Caco-2 (cell line): ENCODE measurements around the gene ZNF746. TPM values are rescaled to one million over a fixed set of nuclear protein-coding genes. Genes with fewer than 3 reads are reported as not detected.

Experiments used
- BruUV-seq: library from RNA; stranded (reverse); fragments of 400-500 nt; replicated peaks from 2 replicates; lab custom pipeline; 2021; lab: Mats Ljungman, UMichigan
- CTCF ChIA-PET: fragments of 300-600 bp; sonication (Branson Sonifier 250); formaldehyde crosslinking; loops from one replicate; lab custom pipeline; 2022; ENCODE audit warnings: antibody characterized with exemption; lab: Charles Lee
- POLR2A ChIA-PET: fragments of 300-600 bp; sonication (Branson Sonifier 250); formaldehyde crosslinking; loops from one replicate; lab custom pipeline; 2022; ENCODE audit warnings: antibody characterized with exemption; lab: Charles Lee
- DNase-seq, 2 experiments: peaks; one replicate each; pipeline versions ENCODE4 v3.0.0 to v3.0.0-alpha.2; 2020 to 2022
- H3K27me3 ChIP-seq: replicated peaks from 2 replicates; pipeline ENCODE4 v1.6.0; 2011; ENCODE audit warnings: low read length; ENCODE audit not compliant: control insufficient read depth, insufficient read depth
- H3K36me3 ChIP-seq: 2 replicates; pipeline ENCODE4 v1.5.1; 2011; ENCODE audit warnings: low read length; ENCODE audit not compliant: control insufficient read depth, insufficient read depth
- H3K4me1 ChIP-seq: fragments of 250-450 bp; sonication (Bioruptor Pico); 2 replicates; pipeline ENCODE4 v1.5.1; 2020; ENCODE audit warnings: mild to moderate bottlenecking
- H3K4me3 ChIP-seq: 2 replicates; pipeline ENCODE4 v1.5.1; 2011; ENCODE audit warnings: low read depth, mild to moderate bottlenecking, control low read depth, low read length
- H3K9me3 ChIP-seq: fragments of 250-450 bp; sonication (Bioruptor Pico); 2 replicates; pipeline ENCODE4 v1.5.1; 2020; ENCODE audit warnings: mild to moderate bottlenecking, moderate library complexity
- H3K27ac Mint-ChIP-seq: one replicate; pipeline ENCODE4 v1.8.0; 2022; ENCODE audit warnings: mixed read lengths; ENCODE audit not compliant: unreplicated experiment
- H3K27me3 Mint-ChIP-seq: one replicate; pipeline ENCODE4 v1.8.0; 2022; ENCODE audit warnings: mixed read lengths; ENCODE audit not compliant: insufficient read depth, unreplicated experiment
- H3K36me3 Mint-ChIP-seq: one replicate; pipeline ENCODE4 v1.8.0; 2022; ENCODE audit warnings: mild to moderate bottlenecking, mixed read lengths; ENCODE audit not compliant: insufficient read depth, unreplicated experiment
- H3K4me1 Mint-ChIP-seq: one replicate; pipeline ENCODE4 v1.8.0; 2022; ENCODE audit warnings: low read depth, mixed read lengths; ENCODE audit not compliant: unreplicated experiment
- H3K4me3 Mint-ChIP-seq: one replicate; pipeline ENCODE4 v1.8.0; 2022; ENCODE audit warnings: mild to moderate bottlenecking, moderate library complexity, mixed read lengths; ENCODE audit not compliant: unreplicated experiment
- H3K9me3 Mint-ChIP-seq: one replicate; pipeline ENCODE4 v1.8.0; 2022; ENCODE audit warnings: mixed read lengths; ENCODE audit not compliant: unreplicated experiment
- intact Hi-C: fragments of 100-400 bp; cut with micrococcal nuclease; formaldehyde crosslinking; loops from one replicate; pipeline ENCODE4 v1.10.0; 2022; ENCODE audit not compliant: unreplicated experiment
- total RNA-seq: library from RNA; stranded (reverse); gene quantifications from 2 replicates; pipeline ENCODE4 v1.2.3, GENCODE V29; 2022
- TF ChIP-seq, protein P1 (sequence below), 2 experiments: fragments of 200-600 bp in 1 of 2; IDR thresholded peaks; 1 replicate in 1 of 2; 2 replicates in 1 of 2; pipeline versions ENCODE4 v1.5.1 to v1.8.0; 2011 to 2022; ENCODE audit warnings: antibody characterized with exemption in 1 of 2, control low read depth in 1 of 2, inconsistent platforms in 1 of 2, low read depth in 1 of 2, low read length in 1 of 2, mild to moderate bottlenecking in 1 of 2, moderate library complexity in 1 of 2; ENCODE audit not compliant: insufficient read depth in 1 of 2, severe bottlenecking in 1 of 2, unreplicated experiment in 1 of 2

The ZNF746 gene
- total RNA-seq, 1 experiment from 2014 or later = 19.3 TPM

DNA sequence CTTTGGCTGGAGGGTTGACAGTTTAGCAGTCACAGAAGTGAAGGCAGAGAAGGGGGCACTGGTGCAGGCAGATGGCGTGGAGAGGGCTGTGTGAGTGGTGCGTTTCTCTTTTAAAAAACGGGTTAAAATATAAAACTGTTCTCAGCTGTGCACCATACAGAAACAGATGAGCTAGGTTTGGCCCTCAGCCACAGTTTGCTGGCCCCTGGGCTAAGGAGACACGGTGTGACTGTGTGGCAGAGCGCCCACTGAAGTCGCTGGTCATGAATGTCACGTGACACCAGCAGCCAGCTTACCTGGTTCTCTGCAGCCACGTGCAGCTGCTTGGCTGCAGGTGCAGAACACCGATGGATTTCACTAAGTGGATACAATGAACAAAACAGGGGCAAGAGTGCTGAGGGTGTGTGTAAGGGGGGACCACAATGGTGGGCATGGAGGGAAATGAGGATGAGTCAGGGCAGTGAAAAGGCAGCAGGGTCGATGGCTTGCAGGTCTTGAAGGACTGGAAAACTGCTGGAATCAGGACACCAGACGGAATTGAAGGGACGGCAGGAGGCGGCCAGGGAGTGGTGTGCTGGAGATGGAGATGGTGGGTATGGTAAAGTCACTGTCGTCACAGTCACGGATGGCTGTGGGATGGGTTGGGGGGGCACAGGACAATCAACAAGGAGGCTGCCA, 7.4 kb downstream of the ZNF746 start:
- Mint-ChIP-seq H3K4me1 (peaks cover 3% of the 10 kb centered on the region), H3K9me3 (no peaks in the 10 kb centered on the region), H3K4me3 (no peak overlapping the region), H3K36me3 (peaks cover 46% of the 10 kb centered on the region), H3K27ac (peak overlapping the region; percentile 18), H3K27me3 (no peaks in the 10 kb centered on the region)
- Histone ChIP-seq H3K4me1 (no peaks in the 10 kb centered on the region), H3K4me3 (no peak overlapping the region), H3K9me3 (no peaks in the 10 kb centered on the region), H3K27me3 (no peaks in the 10 kb centered on the region), H3K36me3 (peaks cover 2% of the 10 kb centered on the region)
- TF ChIP-seq, protein P1, sequence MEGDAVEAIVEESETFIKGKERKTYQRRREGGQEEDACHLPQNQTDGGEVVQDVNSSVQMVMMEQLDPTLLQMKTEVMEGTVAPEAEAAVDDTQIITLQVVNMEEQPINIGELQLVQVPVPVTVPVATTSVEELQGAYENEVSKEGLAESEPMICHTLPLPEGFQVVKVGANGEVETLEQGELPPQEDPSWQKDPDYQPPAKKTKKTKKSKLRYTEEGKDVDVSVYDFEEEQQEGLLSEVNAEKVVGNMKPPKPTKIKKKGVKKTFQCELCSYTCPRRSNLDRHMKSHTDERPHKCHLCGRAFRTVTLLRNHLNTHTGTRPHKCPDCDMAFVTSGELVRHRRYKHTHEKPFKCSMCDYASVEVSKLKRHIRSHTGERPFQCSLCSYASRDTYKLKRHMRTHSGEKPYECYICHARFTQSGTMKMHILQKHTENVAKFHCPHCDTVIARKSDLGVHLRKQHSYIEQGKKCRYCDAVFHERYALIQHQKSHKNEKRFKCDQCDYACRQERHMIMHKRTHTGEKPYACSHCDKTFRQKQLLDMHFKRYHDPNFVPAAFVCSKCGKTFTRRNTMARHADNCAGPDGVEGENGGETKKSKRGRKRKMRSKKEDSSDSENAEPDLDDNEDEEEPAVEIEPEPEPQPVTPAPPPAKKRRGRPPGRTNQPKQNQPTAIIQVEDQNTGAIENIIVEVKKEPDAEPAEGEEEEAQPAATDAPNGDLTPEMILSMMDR (IDR thresholded peaks at IDR 0.05; ENCODE audit: insufficient read depth in 1 of 2, low read depth in 1 of 2, low read length in 1 of 2, severe bottlenecking in 1 of 2, unreplicated experiment in 1 of 2) = no peak
- POLR2A ChIA-PET = no interaction called here
- intact Hi-C loops = no loop called here
- no TSS peak for BruUV-seq
- CTCF ChIA-PET = no interaction called here
- DNase-seq = no peak

DNA sequence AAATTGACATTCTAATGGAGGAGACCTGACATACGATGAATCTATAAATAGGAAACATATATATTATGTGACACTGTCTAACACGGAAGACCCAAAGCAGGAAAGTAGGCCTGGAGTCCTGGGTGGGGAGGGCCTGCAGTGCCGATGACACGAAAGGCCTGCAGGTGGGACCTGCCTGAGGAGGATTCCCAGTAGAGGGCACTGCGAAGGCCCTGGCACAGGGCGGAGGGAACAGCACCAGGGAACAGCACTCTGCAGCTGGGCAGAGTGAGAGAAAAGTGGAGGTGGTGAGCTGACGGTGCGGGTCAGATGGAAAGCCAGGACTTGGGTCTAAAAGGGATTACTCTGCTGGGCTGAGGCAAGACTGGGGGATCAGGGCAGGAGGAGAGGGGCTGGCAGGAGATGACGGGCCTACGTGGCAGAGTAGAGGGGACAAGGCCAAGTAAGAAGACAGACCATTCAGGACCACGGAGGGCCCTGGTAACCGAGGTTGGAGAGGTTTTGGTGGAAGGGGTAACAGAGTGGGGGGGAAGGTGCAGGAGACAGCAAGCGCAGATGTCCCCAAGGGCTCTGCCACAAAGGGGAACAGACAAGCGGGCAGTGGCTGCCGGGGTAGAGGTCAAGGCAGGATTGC, 8.1 kb downstream of the ZNF746 start:
- intact Hi-C loops = no loop called here
- Mint-ChIP-seq H3K27me3 (no peaks in the 10 kb centered on the region), H3K27ac (peak overlapping the region; percentile 18), H3K4me3 (no peak overlapping the region), H3K36me3 (peaks cover 49% of the 10 kb centered on the region), H3K4me1 (no peaks in the 10 kb centered on the region), H3K9me3 (no peaks in the 10 kb centered on the region)
- DNase-seq = peak in 1 of 2 experiments; percentile 36
- H3K36me3 ChIP-seq = peaks cover 2% of the 10 kb centered on the region
- H3K27me3 ChIP-seq = no peaks in the 10 kb centered on the region
- TF ChIP-seq, protein P1 (IDR thresholded peaks at IDR 0.05; ENCODE audit: insufficient read depth in 1 of 2, low read depth in 1 of 2, low read length in 1 of 2, severe bottlenecking in 1 of 2, unreplicated experiment in 1 of 2) = peak in 1 of 2 experiments; percentile 21
- H3K4me3 ChIP-seq = no peak overlapping the region
- no peaks in the 10 kb centered on the region for H3K9me3 ChIP-seq
- ChIA-PET CTCF (no interaction called here), POLR2A (no interaction called here)
- BruUV-seq = no TSS peak
- H3K4me1 ChIP-seq = 0 out of 2 replicates have a peak, but pooled peaks cover 2% of the 10 kb centered on the region

DNA sequence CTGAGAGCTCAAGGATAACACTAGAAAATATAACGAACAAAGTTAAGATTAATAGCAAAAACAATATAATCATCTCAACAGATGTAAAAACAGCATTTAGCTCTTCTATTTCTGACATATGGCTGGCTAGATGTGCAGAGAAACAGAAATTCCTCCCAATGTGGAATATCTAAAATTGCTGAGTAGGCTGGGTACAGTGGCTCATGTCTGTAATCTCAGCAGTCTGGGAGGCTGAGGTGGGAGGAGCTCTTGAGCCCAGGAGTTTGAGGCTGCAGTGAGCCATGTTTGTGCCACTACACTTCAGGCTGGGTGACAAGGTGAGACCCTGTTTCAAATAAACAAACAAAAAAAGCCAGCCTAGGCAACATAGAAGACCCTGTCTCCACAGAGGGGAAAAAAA, 18.0 kb downstream of the ZNF746 start:
- CTCF ChIA-PET = no interaction called here

More for the DNA sequence above, 18.0 kb downstream of the ZNF746 start:
- Mint-ChIP-seq H3K4me3 (no peak overlapping the region), H3K36me3 (peaks cover 45% of the 10 kb centered on the region), H3K27ac (no peak overlapping the region), H3K9me3 (peaks cover 16% of the 10 kb centered on the region), H3K27me3 (no peaks in the 10 kb centered on the region), H3K4me1 (peaks cover 15% of the 10 kb centered on the region)
- POLR2A ChIA-PET = no interaction called here
- no peak for DNase-seq
- H3K9me3 ChIP-seq = 0 out of 2 replicates have a peak, but pooled peaks cover 3% of the 10 kb centered on the region
- intact Hi-C loops = no loop called here
- H3K4me3 ChIP-seq = no peak overlapping the region
- no TSS peak for BruUV-seq
- TF ChIP-seq, protein P1 (IDR thresholded peaks at IDR 0.05; ENCODE audit: insufficient read depth in 1 of 2, low read depth in 1 of 2, low read length in 1 of 2, severe bottlenecking in 1 of 2, unreplicated experiment in 1 of 2) = no peak
- H3K27me3 ChIP-seq = no peaks in the 10 kb centered on the region
- H3K4me1 ChIP-seq = 0 out of 2 replicates have a peak, but pooled peaks cover under 1% of the 10 kb centered on the region
- H3K36me3 ChIP-seq = peaks cover 7% of the 10 kb centered on the region
